ENCODE measurements around the gene TUBA3D.
"Not testable (repeated sequence)": the region's sequence is repeated elsewhere in the genome, so short reads cannot be mapped to it uniquely, and the experiment has no call there.

TUBA3D gene

DNA sequence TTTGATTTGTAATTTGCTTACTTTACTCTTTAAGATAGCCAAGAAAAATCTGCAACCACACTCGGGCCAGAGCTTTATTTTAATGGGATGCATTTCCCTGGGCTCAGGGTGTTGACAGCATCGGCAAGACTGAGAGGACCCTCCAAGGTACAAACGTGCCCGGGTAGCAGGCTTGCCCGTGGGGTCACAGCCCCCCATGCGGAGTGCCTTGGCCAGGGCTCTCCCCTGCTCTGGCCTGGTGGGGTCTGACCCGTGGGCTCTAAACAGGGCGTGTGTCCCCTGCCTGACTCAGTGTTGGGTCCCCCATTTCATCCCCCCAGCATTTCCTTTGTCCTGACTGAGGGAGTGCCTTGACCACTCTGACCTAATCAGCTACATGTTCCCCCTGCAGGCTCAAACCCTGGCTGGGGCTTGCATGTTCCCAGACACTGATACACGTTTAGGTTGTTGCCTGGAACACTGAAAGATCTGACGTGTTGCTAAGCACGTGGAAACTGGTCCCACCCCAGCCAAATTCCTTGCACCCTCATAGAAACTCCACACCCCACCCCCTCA lies 9.1 kb downstream of the TUBA3D start:
- DNase-seq = not testable (repeated sequence)

DNA sequence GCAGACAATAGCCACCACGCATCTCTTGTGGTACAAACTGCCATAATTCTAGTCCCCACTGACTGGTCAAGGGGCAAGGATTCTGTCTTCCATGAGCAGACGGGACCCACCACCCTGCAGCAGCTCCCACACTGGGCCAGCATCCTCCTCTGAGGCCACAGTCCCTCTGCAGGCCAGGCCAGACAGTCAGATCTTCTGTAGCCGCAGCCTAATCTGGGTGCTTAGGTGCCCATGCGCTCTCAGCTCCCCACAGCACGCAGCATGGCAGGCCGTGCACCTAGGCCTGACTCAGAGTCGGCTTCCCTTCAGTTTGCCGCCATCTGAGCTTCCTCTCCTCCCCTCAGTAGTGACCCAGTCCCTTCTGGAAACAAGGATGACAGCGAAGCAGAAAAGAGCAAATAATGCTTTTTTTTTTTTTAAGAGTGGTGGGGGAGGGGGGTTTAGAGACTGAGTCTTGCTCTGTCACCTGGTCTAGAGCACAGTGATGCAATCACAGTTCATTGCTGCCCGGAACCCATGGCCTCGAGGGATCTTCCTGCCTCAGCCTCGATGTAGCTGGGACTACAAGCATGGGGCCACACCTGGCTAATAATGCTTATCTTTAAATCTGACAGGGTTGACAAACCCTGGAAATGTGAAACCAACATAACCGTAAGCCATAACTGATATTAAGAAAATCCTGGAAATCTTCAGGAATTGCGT lies 10.4 kb downstream of the TUBA3D start:
- not testable (repeated sequence) for DNase-seq

DNA sequence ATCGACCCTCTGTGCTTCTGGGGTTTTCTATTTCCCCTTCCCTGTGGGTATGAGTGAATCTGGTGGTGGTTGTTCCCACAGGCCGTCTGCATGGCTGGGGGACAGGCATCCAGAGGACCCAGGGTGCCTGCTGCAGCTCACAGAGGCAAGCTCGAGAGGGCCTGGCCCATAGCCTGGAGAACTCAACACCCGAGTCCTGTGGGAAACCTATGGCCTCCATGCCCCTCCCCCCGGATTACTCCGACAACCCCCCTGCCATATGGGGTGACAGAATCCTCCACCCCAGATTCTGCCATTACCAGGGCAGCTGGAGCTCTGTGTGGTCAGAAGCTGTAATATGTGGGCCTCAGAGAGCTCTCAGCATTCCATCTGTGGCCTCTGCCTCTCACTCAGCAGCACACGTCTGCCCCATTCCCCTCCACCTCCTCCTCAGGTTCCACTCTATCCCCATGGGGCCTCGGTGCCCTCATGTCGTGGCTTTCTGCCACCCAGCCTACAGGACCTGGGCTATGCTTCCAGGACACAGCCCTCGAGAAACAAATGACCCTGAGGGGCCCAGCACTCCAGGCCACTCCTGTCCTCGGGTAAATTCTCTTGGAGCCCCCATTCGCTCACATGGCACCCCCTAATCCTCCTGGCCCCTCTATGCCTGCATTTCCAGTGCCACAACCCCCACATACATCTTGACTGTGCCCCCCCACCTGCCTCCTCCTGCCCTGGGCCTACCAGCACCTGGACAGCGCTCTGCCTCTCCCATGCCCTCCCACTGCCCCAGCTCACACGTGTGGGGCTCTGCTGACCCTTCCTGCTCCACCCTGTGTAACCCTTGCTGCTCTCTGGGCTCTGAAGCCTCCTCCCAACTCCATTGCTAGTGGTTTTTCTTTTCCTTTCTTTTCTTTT lies 12.6 kb downstream of the TUBA3D start:
- DNase-seq = no peak

DNA sequence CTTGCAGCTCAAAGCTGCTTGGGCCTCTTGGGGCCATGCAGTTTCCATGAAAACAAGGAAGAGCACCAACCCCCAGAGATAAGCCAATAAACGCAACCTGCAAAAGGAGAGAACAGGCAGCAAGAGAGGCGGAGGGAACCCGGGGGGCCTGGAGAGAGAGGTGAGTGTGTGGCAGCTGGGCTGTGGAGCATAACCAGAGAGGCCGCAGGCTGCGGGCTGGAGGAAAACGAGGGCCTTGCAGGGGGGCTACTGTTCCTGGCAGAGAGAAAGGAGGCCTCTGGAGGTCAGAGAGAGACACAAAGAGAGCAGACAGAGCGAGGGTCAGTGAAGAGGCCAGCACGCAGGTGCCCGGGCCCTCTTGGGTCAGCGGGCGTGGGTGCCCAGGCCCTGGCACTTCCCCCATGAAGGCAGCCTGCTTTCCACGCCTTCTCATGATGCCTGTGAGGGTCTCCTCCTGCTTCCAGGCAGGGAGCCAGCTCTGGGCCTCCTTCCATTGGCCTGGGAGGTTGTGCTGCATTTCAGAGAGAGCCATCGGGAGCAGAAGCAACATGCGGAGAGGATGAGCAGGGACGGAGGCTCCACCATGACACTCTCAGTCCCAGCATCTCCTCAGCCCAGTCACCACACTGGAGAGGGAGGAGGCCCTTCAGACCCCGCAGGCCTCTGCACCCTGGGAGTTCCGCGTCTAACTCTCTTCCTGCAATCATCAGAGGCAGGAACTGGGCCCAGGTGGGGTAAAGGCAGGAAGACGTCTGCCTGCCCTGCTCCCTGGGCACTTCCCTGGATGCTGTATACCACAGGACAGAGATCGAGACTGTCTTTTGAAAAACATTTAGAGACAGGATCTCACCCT lies 14.9 kb downstream of the TUBA3D start:
- not testable (repeated sequence) for DNase-seq

DNA sequence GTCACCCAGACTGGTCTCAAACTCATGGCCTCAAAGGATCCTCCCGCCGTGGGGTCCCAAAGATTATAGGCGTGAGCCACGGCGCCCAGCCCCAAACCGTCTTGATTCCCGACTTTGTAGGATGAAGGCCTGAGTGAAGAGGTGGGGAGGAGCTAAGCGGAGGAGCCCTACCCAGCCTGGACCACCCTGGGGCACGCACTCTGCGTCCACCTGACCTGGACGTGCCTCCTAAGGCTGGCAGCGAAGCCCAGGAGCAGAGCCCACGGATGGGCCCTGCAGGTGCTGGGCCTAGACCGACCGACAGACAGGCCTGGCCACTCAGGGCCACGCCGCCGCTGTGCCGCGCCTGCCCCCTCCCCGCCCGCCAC lies 15.5 kb downstream of the TUBA3D start:
- not testable (repeated sequence) for DNase-seq

DNA sequence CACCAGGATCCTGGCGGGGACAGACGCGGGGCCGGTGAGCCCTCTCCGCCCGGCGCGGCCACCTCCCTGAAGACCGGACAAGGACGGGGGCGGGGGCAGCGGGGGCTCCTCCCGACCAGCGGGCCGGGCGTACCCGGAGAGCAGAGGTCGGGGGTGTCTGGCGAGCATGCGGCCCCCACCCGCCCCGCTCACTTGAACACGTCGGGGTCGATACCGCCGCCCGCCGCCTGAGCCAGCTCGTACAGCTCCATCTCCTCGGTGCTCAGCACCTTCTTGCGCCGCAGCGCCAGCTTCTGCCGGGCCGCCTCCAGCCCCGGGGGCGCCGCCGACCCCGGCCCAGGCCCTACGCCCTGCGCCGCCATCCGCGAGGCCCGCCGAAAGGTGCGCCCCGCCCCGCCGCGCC lies 16.1 kb downstream of the TUBA3D start, which contains the start of gene MZT2A:
Gene MZT2A (minus strand): TSS at position 383 of the 403 bp plus-strand sequence. CDS start 21 bp downstream, at position 362.
- not testable (repeated sequence) for DNase-seq

DNA sequence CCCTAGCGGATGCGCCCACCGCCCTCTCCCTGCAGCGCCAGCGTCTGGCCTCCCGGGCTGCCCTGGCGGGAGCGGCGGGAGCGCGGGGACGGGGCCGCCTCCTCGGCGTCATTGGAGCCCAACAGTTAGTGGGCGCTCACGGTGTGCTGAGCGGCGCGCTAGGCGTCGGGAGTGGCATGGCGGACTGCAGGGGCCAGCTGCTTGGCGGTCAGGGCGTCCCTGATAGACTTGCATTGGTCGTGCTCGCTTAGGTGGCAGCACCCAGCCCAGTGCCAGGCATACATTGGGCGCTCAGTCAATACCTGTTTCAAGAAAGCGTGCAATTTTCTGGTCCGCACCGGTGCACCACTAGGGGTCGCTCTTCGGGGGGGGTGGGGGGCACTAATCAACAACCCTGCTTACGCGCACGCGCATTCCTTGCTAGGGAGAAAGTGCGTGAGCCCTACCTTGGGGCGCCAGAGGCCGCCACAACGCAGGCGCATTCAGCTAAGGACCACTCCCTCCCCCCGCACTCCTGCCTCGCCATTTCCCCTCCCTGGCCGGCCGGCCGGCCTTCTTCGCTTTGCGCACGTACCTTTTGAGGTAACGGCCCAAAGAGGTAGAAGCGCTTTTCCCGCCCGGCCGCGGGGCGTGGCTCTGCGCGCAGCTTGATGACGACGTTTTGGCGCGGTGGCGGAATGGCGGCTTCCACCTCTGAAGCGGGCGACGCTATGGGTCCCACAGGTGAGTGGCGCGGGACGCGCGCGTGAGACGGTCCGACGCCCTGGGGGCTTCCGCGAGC lies 16.7 kb downstream of the TUBA3D start:
- peak; percentile 80 to 89 for DNase-seq

DNA sequence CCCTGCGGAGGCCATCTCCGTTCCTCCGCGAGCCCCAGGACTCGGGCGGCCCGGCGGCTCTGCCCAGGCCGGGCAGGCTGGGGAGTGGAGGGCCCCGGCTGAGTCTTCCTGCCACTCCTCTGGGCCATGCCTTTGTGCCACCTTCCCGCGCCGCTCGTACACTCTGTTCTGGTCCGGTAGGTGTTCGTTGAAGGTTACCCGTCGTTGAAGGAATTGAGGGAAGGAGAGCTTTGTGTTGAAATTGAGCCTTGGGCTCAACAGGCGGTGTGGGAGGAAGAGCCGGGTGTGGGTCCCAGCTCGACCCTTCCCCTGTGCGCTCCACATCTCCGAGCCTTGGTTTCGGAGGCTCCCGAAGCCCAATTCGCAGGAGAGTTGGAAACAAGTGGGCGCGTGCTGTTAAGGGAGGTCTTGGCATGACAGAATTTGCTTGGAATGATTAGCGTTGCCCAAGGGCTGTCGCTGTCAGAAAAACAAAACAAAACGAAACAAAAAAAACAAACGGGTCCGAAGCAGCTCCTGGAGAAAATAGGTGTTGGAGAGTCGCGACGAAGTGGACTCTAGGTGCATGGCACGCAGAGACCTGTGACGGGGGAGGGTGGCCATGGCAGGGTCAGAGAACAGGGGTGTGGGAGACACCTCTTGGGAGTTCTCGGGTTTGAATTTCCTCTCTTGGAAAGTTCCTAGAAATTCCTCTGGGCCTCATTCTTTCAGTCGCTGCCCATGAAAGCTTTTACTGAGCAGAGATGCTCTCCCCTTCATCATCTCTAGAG lies 17.5 kb downstream of the TUBA3D start:
- DNase-seq = no peak

DNA sequence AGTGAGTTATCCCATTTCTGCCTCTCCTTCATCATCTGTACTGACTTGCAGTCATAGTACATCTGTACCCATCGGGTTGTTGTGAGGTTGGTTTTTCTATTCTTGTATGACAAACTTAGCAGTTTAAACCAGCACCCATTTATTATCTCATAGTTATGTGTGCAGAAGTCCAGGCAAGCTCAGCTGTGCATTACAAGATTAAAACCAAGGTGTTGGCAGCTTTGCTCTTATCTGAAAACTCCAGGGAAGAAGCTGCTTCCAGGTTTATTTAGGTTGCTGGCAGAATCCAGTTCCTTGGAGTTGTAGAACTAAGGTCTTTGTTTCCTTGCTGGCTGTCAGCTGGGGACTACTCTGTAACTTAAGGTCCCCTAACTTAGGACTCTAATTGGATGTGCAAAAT lies 19.6 kb downstream of the TUBA3D start:
- not testable (repeated sequence) for DNase-seq

DNA sequence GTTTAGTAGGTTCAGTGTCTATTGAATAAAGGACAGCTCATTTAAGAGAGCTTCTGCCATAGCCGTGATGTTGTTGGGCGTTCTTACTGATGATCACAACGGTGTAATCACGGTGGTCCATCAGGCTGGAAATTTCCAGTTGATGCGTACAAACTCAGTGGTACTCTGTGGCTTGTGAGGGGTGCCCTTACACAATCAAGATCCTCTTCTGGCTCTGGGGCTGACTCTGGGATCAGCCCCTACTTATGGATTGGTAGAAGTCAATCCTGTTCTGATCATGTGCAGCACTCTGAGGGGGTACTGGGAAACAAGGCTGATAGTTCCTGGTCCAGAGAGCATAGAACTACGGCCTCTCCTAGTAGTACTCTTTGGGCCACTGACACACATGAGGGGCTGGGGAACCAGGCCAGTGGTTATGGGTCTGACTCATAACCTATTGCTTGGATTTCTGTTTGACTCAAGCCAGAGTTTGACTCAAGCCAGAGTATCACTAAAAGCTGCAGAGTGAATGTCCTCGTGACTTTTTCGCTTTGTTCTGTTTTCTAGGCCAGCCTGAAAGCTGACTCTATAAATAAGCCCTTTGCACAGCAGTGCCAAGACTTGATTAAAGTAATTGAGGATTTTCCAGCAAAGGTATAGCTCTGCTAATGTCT lies 22.5 kb downstream of the TUBA3D start:
- not testable (repeated sequence) for DNase-seq

DNA sequence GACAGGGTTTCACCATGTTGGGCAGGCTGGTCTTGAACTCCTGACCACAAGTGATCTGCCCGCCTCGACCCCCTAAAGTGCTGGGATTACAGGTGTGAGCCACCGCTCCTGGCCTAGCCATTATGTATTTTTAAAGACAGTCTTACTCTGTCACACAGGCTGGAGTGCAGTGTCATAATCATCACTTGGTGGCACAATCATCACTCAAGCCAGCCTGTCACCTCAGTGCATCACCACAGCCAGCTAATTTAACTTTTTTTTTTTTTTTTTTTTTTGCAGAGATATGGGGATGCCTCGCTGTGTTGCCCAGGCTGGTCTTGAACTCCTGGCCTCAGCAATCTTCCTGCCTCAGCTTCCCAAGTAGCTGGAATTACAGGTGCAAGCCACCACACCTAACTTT lies 27.7 kb downstream of the TUBA3D start:
- DNase-seq = not testable (repeated sequence)

DNA sequence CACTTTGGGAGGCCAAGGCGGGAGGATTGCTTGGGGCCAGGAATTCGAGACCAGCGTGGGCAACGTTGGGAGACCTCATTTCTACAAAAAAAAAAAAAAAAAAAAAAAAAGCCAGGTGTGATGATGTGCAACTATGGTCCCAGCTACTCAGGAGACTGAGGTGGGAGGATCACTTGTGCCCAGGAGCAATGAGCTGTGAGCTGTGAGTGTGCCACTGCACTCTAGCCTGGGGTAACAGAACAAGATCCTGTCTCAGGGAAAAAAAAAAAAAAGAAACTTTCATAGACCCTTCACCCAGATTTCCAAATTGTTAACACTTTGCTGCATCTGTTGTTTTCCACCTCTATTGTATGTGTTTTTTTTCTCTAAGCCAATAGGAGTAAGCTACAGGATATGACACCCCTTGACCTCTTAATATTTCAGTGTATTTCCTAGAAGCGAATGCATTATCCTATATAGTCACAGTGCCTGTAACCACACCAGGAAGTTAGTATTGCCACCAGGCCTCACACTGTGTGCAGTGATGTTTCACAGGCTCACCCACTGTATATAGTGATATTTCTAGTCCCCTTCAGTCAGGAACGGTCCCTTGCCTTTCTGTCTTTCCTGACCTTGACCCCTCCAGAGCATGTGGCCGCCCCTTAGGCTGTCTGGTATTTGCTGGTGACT lies 28.3 kb downstream of the TUBA3D start:
- DNase-seq = not testable (repeated sequence)

DNA sequence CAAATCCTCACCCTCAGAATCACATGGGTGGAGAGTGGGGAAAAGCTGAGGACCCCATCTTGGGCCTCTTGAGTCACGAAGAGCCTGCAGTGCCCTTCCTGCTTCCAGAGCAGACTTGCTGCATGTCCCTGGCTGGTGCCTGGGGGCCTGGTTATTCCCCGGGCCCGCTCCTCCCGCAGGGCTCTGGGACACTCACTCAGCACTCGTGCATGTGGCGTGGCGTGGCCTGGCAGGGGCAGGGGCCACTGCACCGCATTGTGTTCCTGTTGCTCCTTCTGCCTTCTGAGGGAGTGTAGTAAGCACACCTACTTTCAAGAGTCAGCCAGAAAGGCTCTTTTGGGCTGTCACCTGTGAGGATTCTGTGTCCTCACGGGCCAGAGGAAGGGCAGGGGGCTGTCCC lies 33.7 kb downstream of the TUBA3D start:
- no peak for DNase-seq

DNA sequence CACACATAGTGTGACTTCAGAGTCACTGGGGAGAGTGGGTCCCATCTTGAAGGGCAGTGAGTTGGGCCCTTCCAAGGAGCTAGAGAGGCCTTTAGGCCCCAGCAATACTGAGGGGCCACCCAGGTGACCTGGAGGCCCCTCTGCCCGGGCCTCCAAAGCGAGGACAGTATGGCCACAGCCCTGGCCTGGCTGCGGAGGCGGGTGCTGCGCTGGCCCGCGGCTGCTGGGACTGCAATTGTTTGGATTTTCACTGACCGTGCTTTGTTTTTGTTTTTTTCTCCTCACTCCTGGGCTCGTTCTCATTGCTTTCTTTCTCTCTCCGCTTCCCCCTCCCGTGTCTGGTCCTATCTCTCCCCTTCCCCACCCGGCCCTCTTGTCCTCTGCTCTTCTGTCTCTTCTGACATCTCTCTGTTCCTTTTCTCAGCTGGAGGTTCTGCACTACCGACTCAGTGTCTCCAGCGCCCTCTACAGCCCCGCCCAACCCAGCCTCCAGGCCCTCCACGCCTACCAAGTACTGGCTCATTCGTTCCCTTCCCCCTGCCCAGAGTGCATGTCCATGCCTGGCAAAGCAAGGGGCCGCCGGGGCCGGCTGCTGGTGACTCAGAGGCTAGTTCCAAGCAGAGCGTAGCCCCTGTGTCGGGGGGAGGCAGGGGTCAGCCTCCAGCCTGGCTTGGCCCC lies 35.5 kb downstream of the TUBA3D start:
- DNase-seq = not testable (repeated sequence)

DNA sequence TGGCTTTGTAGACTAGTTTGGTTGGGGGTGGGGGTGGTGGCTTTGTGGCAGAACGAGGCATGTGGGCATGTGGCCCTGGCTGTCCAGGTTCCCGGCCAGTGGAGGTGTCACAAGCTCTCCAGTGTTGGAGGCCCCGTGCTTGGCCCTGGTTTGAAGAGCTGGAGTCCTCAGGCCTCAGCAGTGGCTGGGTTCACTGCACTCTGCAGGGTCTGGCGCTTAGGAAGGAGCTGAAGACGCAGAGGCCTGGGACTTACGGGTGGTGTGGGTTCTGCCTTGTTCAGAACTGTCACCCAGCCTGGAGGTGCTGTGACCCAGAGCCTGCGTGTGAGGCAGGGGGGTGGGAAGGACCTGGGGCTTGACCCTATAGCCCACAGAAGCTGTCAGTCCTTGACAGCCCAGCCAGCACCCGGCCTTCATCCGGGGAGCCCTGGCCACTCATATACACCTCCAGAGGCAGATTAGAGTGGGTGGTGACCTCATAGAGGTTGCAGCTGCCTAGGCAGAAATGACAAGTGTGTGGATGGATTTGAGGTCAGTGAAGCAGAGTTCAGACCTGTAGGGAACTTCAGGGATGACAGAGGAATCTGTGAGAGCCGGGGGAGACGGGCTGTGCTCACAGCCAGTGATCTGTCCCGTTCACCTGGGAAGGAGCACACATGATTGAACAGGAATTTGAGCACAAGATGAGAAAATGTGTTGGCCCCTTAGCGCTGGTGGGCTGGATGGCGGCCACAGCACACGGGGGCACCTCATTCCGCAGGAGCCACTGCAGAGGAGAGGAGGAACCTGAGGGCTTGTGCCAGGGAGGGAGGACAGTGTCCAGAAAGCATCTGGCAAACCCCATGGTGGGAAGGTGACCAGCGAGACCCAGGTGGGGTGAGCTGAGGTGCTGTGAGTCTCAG lies 36.3 kb downstream of the TUBA3D start:
- not testable (repeated sequence) for DNase-seq

DNA sequence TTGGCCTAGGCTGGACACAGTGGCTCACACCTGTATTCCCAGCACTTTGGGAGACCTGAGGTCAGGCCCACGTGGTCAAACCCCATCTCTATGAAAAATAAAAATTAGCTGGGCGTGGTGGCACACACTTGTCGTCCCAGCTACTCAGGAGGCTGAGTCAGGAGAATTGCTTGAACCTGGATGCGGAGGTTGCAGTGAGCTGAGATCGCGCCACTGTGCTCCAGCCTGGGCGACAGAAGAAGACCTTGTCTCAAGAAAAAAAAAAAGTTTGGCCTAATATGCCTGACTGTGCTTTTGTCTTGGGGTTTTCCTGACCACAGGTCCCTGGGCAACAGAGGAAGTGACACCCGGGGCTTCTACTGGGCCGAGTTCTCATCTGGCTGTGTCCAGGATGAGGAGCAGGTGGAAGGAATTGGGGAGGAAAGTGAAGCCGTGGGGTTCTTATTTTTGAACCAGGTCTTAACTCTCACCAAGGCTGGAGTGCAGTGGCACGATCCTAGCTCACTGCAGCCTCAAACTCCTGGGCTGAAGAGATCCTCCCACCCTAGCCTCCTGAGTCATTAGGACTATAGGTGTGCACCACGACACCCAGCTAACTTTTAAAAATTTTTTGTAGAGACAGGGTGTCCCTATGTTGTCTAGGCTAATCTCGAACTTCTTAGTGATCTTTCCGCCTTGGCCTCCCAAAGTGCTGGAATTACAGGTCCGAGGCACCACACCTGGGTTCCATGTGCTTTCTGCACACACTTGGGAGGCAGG lies 38.7 kb downstream of the TUBA3D start:
- not testable (repeated sequence) for DNase-seq

DNA sequence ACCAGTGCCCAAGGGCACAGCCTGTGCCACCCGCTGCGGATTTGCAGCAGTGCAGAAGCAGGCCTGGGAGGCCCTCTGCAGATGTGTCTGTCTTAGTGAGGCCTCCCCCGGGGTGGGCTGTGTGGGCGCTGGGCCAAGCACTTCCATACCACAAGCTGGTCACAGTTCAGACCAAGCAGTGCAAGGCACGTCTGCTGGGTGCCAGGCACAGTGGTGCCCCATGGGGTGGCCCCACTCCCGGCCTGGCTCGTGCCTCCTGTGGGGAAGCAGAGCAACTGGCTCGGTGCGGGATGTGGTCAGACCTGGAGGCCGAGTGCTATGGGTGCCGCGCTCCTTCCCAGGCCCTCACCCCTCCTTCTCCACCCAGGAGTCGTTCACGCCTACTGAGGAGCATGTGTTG lies 39.3 kb downstream of the TUBA3D start:
- not testable (repeated sequence) for DNase-seq
